ENCODE results near the gene MUS81.
A peak's percentile ranks its signal among the peaks of the same experiment; 100 is the strongest.

The MUS81 gene

DNA sequence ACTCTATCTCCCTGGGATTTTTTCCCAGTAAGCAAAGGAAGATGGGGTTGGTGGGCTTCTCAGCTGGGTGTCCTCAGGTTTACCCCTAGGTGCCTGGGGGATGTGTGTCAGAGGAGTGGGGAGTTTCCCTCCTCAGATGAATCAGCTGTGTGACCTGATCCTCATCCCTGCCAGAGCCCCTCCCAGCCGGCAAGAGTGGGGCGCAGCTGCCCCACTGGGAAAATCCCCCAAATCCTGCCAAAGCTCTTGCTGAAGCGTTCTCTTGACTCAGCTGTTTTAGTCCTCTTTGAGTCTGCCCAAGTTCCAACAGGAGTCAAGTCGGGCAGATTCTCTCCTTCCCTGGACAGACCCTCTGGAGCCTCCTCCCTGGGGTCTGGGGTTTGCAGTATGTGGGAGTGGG, 52.6 kb downstream of the MUS81 start:
- no peak for TF ChIP-seq SPI1 (IDR thresholded peaks at IDR 0.05; ENCODE audit: borderline replicate concordance, low read depth)
- TF ChIP-seq, protein P1, sequence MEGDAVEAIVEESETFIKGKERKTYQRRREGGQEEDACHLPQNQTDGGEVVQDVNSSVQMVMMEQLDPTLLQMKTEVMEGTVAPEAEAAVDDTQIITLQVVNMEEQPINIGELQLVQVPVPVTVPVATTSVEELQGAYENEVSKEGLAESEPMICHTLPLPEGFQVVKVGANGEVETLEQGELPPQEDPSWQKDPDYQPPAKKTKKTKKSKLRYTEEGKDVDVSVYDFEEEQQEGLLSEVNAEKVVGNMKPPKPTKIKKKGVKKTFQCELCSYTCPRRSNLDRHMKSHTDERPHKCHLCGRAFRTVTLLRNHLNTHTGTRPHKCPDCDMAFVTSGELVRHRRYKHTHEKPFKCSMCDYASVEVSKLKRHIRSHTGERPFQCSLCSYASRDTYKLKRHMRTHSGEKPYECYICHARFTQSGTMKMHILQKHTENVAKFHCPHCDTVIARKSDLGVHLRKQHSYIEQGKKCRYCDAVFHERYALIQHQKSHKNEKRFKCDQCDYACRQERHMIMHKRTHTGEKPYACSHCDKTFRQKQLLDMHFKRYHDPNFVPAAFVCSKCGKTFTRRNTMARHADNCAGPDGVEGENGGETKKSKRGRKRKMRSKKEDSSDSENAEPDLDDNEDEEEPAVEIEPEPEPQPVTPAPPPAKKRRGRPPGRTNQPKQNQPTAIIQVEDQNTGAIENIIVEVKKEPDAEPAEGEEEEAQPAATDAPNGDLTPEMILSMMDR (IDR thresholded peaks at IDR 0.05; ENCODE audit: insufficient read depth, low read length), result no peak
- TF ChIP-seq, protein P2, sequence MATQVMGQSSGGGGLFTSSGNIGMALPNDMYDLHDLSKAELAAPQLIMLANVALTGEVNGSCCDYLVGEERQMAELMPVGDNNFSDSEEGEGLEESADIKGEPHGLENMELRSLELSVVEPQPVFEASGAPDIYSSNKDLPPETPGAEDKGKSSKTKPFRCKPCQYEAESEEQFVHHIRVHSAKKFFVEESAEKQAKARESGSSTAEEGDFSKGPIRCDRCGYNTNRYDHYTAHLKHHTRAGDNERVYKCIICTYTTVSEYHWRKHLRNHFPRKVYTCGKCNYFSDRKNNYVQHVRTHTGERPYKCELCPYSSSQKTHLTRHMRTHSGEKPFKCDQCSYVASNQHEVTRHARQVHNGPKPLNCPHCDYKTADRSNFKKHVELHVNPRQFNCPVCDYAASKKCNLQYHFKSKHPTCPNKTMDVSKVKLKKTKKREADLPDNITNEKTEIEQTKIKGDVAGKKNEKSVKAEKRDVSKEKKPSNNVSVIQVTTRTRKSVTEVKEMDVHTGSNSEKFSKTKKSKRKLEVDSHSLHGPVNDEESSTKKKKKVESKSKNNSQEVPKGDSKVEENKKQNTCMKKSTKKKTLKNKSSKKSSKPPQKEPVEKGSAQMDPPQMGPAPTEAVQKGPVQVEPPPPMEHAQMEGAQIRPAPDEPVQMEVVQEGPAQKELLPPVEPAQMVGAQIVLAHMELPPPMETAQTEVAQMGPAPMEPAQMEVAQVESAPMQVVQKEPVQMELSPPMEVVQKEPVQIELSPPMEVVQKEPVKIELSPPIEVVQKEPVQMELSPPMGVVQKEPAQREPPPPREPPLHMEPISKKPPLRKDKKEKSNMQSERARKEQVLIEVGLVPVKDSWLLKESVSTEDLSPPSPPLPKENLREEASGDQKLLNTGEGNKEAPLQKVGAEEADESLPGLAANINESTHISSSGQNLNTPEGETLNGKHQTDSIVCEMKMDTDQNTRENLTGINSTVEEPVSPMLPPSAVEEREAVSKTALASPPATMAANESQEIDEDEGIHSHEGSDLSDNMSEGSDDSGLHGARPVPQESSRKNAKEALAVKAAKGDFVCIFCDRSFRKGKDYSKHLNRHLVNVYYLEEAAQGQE (IDR thresholded peaks at IDR 0.05; ENCODE audit: insufficient replicate concordance, low read depth), result no peak
- TF ChIP-seq GABPA (IDR thresholded peaks at IDR 0.05; ENCODE audit: low read depth), result no peak
- TF ChIP-seq POLR2AphosphoS5 (IDR thresholded peaks at IDR 0.05; ENCODE audit: low read depth), result no peak
- Histone ChIP-seq H3K27ac (replicated peaks) (no peak overlapping the region), H3K27me3 (ENCODE audit: insufficient read depth, poor library complexity, severe bottlenecking) (no peaks in the 10 kb centered on the region), H3K4me3 (replicated peaks; ENCODE audit: insufficient read depth, low read length) (no peak overlapping the region)
- no peak for DNase-seq (ENCODE audit: low read depth in 1 of 2, low spot score in 1 of 2)

DNA sequence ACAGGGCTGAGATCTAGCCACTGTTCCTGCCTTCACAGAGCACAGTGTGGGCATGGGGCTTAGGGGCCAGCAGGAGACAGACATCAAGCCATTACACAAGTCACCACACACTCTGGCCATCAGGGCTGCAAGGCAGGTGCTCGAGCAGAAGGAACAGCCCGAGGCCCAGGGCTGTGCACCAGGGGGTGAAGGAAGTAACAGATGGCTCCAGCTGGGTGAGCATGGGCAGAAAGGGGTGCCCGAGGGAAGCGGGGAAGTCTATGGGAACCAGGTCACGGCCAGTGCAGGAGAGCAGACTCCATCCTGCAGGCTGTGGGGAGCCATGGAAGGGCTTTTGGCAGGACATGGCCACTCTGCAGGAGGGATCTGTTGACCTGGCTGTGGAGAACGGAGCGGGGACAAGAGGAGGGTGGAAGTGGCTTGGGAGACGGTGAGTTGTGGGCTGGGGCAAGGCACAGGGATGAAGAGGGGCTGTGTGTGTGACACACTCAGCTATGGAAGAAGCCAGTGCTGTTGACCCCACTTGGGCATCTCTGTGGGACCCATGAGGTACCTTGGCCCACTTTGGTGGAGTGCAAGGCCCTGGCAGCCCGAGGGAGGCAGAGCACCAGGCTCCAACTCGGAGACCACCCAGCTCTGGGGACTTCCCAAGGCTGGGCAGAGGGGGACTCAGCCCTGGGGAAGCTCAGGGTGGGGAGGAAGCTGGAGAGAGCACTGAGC, 55.0 kb downstream of the MUS81 start:
- TF ChIP-seq, protein P1 (IDR thresholded peaks at IDR 0.05; ENCODE audit: insufficient read depth, low read length), result no peak
- TF ChIP-seq POLR2AphosphoS5 (IDR thresholded peaks at IDR 0.05; ENCODE audit: low read depth) (peak; percentile 51), GABPA (IDR thresholded peaks at IDR 0.05; ENCODE audit: low read depth) (no peak), SPI1 (IDR thresholded peaks at IDR 0.05; ENCODE audit: borderline replicate concordance, low read depth) (no peak)
- TF ChIP-seq, protein P2 (IDR thresholded peaks at IDR 0.05; ENCODE audit: insufficient replicate concordance, low read depth), result no peak
- H3K4me3 ChIP-seq (replicated peaks; ENCODE audit: insufficient read depth, low read length), result no peak overlapping the region
- no peaks in the 10 kb centered on the region for H3K27me3 ChIP-seq (ENCODE audit: insufficient read depth, poor library complexity, severe bottlenecking)
- H3K27ac ChIP-seq (replicated peaks), result no peak overlapping the region
- DNase-seq (ENCODE audit: low read depth in 1 of 2, low spot score in 1 of 2), result peak in 1 of 2 experiments; percentile 58

DNA sequence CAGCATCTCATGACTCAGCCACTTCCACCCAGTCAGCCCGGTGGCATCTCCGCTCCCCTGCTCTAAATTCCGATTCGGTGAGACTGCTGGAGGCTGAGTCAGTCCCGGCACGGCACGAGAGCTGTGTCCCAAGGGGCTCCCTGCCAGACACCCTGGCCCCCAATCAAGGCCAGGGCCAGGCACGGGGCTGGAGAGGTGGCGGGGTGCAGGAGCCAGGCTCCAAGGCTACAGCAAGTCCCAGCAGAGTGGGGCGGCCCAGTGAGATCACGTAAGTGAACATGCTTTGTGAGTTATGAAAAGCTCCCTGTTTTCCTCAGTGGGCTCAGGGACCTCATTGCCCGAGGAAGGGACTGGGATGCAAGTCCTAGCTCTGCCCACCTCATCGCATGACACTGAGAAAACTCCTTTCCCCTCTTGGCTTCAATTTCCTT, 55.6 kb downstream of the MUS81 start:
- peak in 1 of 2 experiments; percentile 57 for DNase-seq (ENCODE audit: low read depth in 1 of 2, low spot score in 1 of 2)
- no peaks in the 10 kb centered on the region for H3K27me3 ChIP-seq (ENCODE audit: insufficient read depth, poor library complexity, severe bottlenecking)
- no peak overlapping the region for H3K4me3 ChIP-seq (replicated peaks; ENCODE audit: insufficient read depth, low read length)
- TF ChIP-seq POLR2AphosphoS5 (IDR thresholded peaks at IDR 0.05; ENCODE audit: low read depth), result 0 out of 2 replicates have a peak, but pooled peaks have one; percentile 2
- TF ChIP-seq, protein P2 (IDR thresholded peaks at IDR 0.05; ENCODE audit: insufficient replicate concordance, low read depth), result no peak
- H3K27ac ChIP-seq (replicated peaks), result no peak overlapping the region

Measured in HL-60 (cell line).